HL-60 (cell line): ENCODE data around the gene TUFM.

ENCODE experiments used
- CTCF ChIP-seq: IDR thresholded peaks from one replicate; pipeline ENCODE4 v1.5.1; 2011; ENCODE audit warnings: low read length, control low read depth, inconsistent platforms; ENCODE audit not compliant: insufficient read depth
- GABPA ChIP-seq: IDR thresholded peaks from 2 replicates; pipeline ENCODE4 v1.6.1; 2012; ENCODE audit warnings: low read depth
- POLR2AphosphoS5 ChIP-seq: IDR thresholded peaks from 2 replicates; pipeline ENCODE4 v1.6.1; 2012; ENCODE audit warnings: low read depth
- REST ChIP-seq: IDR thresholded peaks from 2 replicates; pipeline ENCODE4 v1.6.1; 2012; ENCODE audit warnings: low read depth; ENCODE audit not compliant: insufficient replicate concordance

DNA sequence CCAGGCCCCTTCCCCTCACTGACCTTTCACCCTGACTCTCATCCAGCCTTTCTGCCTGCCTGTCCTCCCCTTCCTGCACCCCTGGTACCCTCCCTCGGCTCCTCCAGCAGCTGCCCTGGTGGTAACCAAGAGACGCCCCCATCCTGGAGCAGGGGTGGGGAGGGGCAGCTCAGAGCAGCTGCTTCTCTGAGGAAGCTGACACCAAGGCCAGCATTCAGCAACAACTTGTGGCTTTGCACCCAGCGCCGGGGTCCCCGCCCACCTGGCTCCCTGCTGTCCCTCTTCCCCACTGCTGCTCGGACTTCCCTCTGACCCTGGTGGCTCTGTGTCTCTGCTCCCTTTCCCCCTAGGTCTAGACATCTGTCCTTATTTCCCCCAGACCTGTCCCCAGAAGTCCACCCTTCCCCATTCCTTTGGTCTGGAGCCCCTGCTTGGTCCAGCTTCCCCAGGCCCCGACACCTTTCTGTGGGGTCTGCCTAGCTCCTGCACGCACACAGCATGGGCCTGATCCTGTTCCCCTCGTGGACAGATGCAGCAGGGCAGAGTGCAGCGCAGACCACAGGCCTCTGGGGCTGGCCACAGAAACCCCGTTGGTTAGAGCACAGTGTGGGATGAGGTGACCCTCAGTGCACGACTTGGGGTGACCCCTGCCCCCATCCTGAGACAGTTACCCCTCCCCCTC lies 31.0 kb upstream of the TUFM start:
- TF ChIP-seq REST, result no peak
- TF ChIP-seq CTCF, result no peak
- TF ChIP-seq POLR2AphosphoS5, result no peak
- no peak for TF ChIP-seq GABPA
